HG02943 (cell line): Measurements from ENCODE around the gene PTRH1.

ENCODE experiments used
- ATAC-seq: cut with Tn5 transposase; IDR thresholded peaks from one replicate; pipeline ENCODE4 v1.9.1; 2021; ENCODE audit warnings: mild to moderate bottlenecking, low read depth, moderate library complexity; ENCODE audit not compliant: unreplicated experiment

Gene PTRH1

GRCh38 chr9:127742435-127743088 is 27.1 kb upstream of the PTRH1 start:
- no peak for ATAC-seq

- no peak for ATAC-seq
Observed at GRCh38 chr9:127741831-127742434, 26.5 kb upstream of the PTRH1 start.

GRCh38 chr9:127739614-127740330 is 24.3 kb upstream of the PTRH1 start:
- no peak for ATAC-seq

GRCh38 chr9:127738666-127739065 is 23.2 kb upstream of the PTRH1 start:
- ATAC-seq = no peak

GRCh38 chr9:127735530-127736185 is 20.2 kb upstream of the PTRH1 start:
- no peak for ATAC-seq

- peak; percentile 82 for ATAC-seq
Observed at GRCh38 chr9:127734747-127735529, 19.5 kb upstream of the PTRH1 start, which contains the start of gene TOR2A. TSS of gene TOR2A (minus strand) at chr9:127735294. CDS start at chr9:127735270, 24 bp downstream.

- ATAC-seq = no peak
Observed at GRCh38 chr9:127734247-127734746, 18.8 kb upstream of the PTRH1 start.

GRCh38 chr9:127733614-127734013 is 18.2 kb upstream of the PTRH1 start:
- no peak for ATAC-seq

GRCh38 chr9:127732444-127732843 is 17.0 kb upstream of the PTRH1 start:
- ATAC-seq = no peak

GRCh38 chr9:127731938-127732337 is 16.5 kb upstream of the PTRH1 start:
- ATAC-seq = no peak

GRCh38 chr9:127730799-127731410 is 15.4 kb upstream of the PTRH1 start:
- ATAC-seq = no peak

GRCh38 chr9:127730262-127730661 is 14.8 kb upstream of the PTRH1 start:
- no peak for ATAC-seq

GRCh38 chr9:127729522-127730256 is 14.2 kb upstream of the PTRH1 start:
- no peak for ATAC-seq

- ATAC-seq = no peak
Observed at GRCh38 chr9:127728808-127729207, 13.3 kb upstream of the PTRH1 start.

GRCh38 chr9:127726871-127727270 is 11.4 kb upstream of the PTRH1 start:
- ATAC-seq = no peak

- ATAC-seq = no peak
Observed at GRCh38 chr9:127724012-127724411, 8.5 kb upstream of the PTRH1 start.

GRCh38 chr9:127723444-127723843 is 8.0 kb upstream of the PTRH1 start:
- no peak for ATAC-seq

- no peak for ATAC-seq
Observed at GRCh38 chr9:127723013-127723412, 7.5 kb upstream of the PTRH1 start.
